B cell (primary cell): Measurements from ENCODE around the gene ZNF165. TPM values are rescaled to one million over a fixed set of nuclear protein-coding genes. Genes with fewer than 3 reads are reported as not detected.

ENCODE experiments used
- ATAC-seq: fragments of 200-7000 bp; cut with Tn5 transposase; one replicate; pipeline ENCODE4 v1.10.0; 2021; ENCODE audit warnings: low read depth, mild to moderate bottlenecking, moderate number of reproducible peaks, moderate library complexity
- CTCF ChIA-PET: fragments of 350-600 bp; sonication (Branson Sonifier 250); formaldehyde crosslinking; loops from one replicate; lab custom pipeline; 2021; ENCODE audit warnings: antibody characterized with exemption, inconsistent platforms; lab: Charles Lee
- POLR2A ChIA-PET: fragments of 350-600 bp; sonication (Branson Sonifier 250); formaldehyde crosslinking; loops from one replicate; lab custom pipeline; 2021; ENCODE audit warnings: antibody characterized with exemption; lab: Charles Lee
- DNase-seq: peaks from one replicate; pipeline ENCODE4 v3.0.0; 2013
- H2AFZ ChIP-seq: 2 replicates; pipeline ENCODE4 v1.6.1; 2012; ENCODE audit warnings: mild to moderate bottlenecking, low read depth, low read length; ENCODE audit not compliant: insufficient read depth, poor library complexity, severe bottlenecking
- H3K27ac ChIP-seq, 2 donors: 1 replicate in 1 of 2; 2 replicates in 1 of 2; pipeline ENCODE4 v1.5.1; 2012 to 2013; ENCODE audit warnings: low read length in 2 of 2, mild to moderate bottlenecking in 2 of 2, moderate library complexity in 1 of 2
- H3K27me3 ChIP-seq, 4 experiments: fragments of 200-600 bp in 1 of 4; sonication (generic) in 1 of 4; replicated peaks in 1 of 4; 1 replicate in 2 of 4; 2 replicates in 2 of 4; pipeline versions ENCODE4 v1.6.1 to v1.7.0; 2013 to 2016; ENCODE audit warnings: low read length in 3 of 4, mild to moderate bottlenecking in 2 of 4, mixed read lengths in 1 of 4, moderate library complexity in 1 of 4; ENCODE audit not compliant: insufficient read depth in 4 of 4, control insufficient read depth in 3 of 4; ENCODE audit errors: control extremely low read depth in 1 of 4
- H3K36me3 ChIP-seq, 2 experiments: replicated peaks in 1 of 2; 1 replicate in 1 of 2; 2 replicates in 1 of 2; pipeline versions ENCODE4 v1.6.1 to v1.7.1; 2013; ENCODE audit warnings: low read length in 1 of 2; ENCODE audit not compliant: insufficient read depth in 2 of 2, control insufficient read depth in 1 of 2; ENCODE audit errors: control extremely low read depth in 1 of 2, extremely low read depth in 1 of 2
- H3K4me1 ChIP-seq, 2 donors: fragments of 200-600 bp in 1 of 2; sonication (generic) in 1 of 2; 1 replicate in 1 of 2; 2 replicates in 1 of 2; pipeline versions ENCODE4 v1.5.1 to v1.6.1; 2013 to 2017; ENCODE audit warnings: low read length in 2 of 2; ENCODE audit not compliant: control insufficient read depth in 2 of 2, insufficient read depth in 2 of 2
- H3K4me2 ChIP-seq: replicated peaks from 2 replicates; pipeline ENCODE3; 2012; ENCODE audit warnings: mild to moderate bottlenecking, low read depth, low read length; ENCODE audit not compliant: poor library complexity, severe bottlenecking
- H3K4me3 ChIP-seq, 5 experiments: fragments of 200-600 bp in 1 of 5; sonication (generic) in 1 of 5; 1 replicate in 3 of 5; 2 replicates in 2 of 5; pipeline versions ENCODE4 v1.5.1 to v1.7.0; 2011 to 2016; ENCODE audit warnings: low read length in 4 of 5, mild to moderate bottlenecking in 4 of 5, low read depth in 2 of 5, control low read depth in 1 of 5, moderate library complexity in 1 of 5; ENCODE audit not compliant: insufficient read depth in 1 of 5; ENCODE audit errors: control extremely low read depth in 1 of 5, extremely low read depth in 1 of 5
- H3K79me2 ChIP-seq: fragments of 200-600 bp; sonication (generic); one replicate; pipeline ENCODE4 v1.6.0; 2016; ENCODE audit warnings: low read length; ENCODE audit not compliant: control insufficient read depth, insufficient read depth
- H3K9ac ChIP-seq: fragments of 200-600 bp; sonication (generic); 2 replicates; pipeline ENCODE4 v1.6.1; 2017; ENCODE audit warnings: mild to moderate bottlenecking, low read length, moderate library complexity
- H3K9me3 ChIP-seq, 3 donors: one replicate each; pipeline versions ENCODE4 v1.6.1 to v1.7.1; 2013; ENCODE audit warnings: low read length in 2 of 3; ENCODE audit not compliant: control insufficient read depth in 2 of 3, insufficient read depth in 1 of 3; ENCODE audit errors: control extremely low read depth in 1 of 3
- H4K20me1 ChIP-seq: 2 replicates; pipeline ENCODE4 v1.6.0; 2012; ENCODE audit warnings: mild to moderate bottlenecking, low read length; ENCODE audit not compliant: insufficient read depth, control insufficient read depth, poor library complexity, severe bottlenecking
- H3K27ac Mint-ChIP-seq: one replicate; pipeline ENCODE4 v1.8.0; 2021; ENCODE audit warnings: mixed read lengths
- H3K27me3 Mint-ChIP-seq: one replicate; pipeline ENCODE4 v1.8.0; 2021; ENCODE audit warnings: mixed read lengths
- H3K4me1 Mint-ChIP-seq: one replicate; pipeline ENCODE4 v1.8.0; 2021; ENCODE audit warnings: mixed read lengths
- H3K4me3 Mint-ChIP-seq: one replicate; pipeline ENCODE4 v1.8.0; 2021; ENCODE audit warnings: mixed read lengths
- H3K9me3 Mint-ChIP-seq: one replicate; pipeline ENCODE4 v1.8.0; 2022; ENCODE audit warnings: mixed read lengths; ENCODE audit not compliant: insufficient read depth
- CTCF ChIP-seq: fragments of 200-600 bp; IDR thresholded peaks from one replicate; pipeline ENCODE4 v1.8.0; 2022; ENCODE audit warnings: antibody characterized with exemption, mild to moderate bottlenecking
- EZH2 ChIP-seq: IDR thresholded peaks from 2 replicates; pipeline ENCODE4 v1.6.1; 2012; ENCODE audit warnings: borderline replicate concordance, low read depth, mild to moderate bottlenecking, moderate library complexity, low read length; ENCODE audit not compliant: insufficient read depth, poor library complexity, severe bottlenecking
- WGBS: methylation state at CpG from one replicate; pipeline ENCODE4 v1.1.5; 2013; ENCODE audit warnings: missing lambda C conversion rate; ENCODE audit not compliant: insufficient coverage; 5-methylcytosine and 5-hydroxymethylcytosine counted together
- intact Hi-C: fragments of 100-400 bp; cut with micrococcal nuclease; formaldehyde crosslinking; loops from one replicate; pipeline ENCODE4 v1.10.0; 2022
- polyA plus RNA-seq: library from polyadenylated mRNA; depleted of rRNA; stranded (reverse); fragments of >200 nt; gene quantifications from 2 replicates; pipeline ENCODE4 v1.2.3, GENCODE V29; 2012
- total RNA-seq, 2 donors: library from RNA; stranded (reverse); fragments of 120-200 nt in 1 of 2; gene quantifications; 1 replicate in 1 of 2; 2 replicates in 1 of 2; pipeline versions ENCODE4 v1.2.3 to v1.2.4, GENCODE V29; 2013 to 2022

The ZNF165 gene
- total and polyA plus RNA-seq, 2 donors (not counting 1 experiment from before 2014, with no cell fraction given): 3.5 to 4.2 TPM

GRCh38 chr6:28078050-28078449, 2.3 kb upstream of the ZNF165 start:
- H3K9ac ChIP-seq: no peak overlapping the region
- intact Hi-C loops: no loop called here

GRCh38 chr6:28078836-28079235, 1.5 kb upstream of the ZNF165 start:
- peaks cover 36% of the 10 kb centered on the region for H3K4me1 Mint-ChIP-seq
- ATAC-seq: no peak

More at GRCh38 chr6:28078050-28078449, 2.3 kb upstream of the ZNF165 start:
- Histone ChIP-seq H4K20me1 (no peaks in the 10 kb centered on the region), H3K36me3 (no peaks in the 10 kb centered on the region), H3K79me2 (no peaks in the 10 kb centered on the region), H2AFZ (no peak overlapping the region), H3K27me3 (no peaks in the 10 kb centered on the region), H3K4me1 (peaks cover 10 to 22% of the 10 kb centered on the region in 2 donors), H3K4me2 (no peak overlapping the region), H3K27ac (no peak overlapping the region), H3K4me3 (no peak overlapping the region), H3K9me3 (no peaks in the 10 kb centered on the region)
- H3K4me3 Mint-ChIP-seq: no peak overlapping the region
- ChIA-PET POLR2A (no interaction called here), CTCF (interaction anchor here (0.7 kb wide), 1 partner anchor 80 kb away, joined by 3 read pairs; no protein-coding TSS in a partner anchor)
- DNase-seq (no peak), ATAC-seq (no peak)
- H3K4me1 Mint-ChIP-seq: peaks cover 34% of the 10 kb centered on the region
- H3K27me3 Mint-ChIP-seq: no peaks in the 10 kb centered on the region
- TF ChIP-seq CTCF (no peak), EZH2 (no peak)
- no peaks in the 10 kb centered on the region for H3K9me3 Mint-ChIP-seq
- H3K27ac Mint-ChIP-seq: peak overlapping the region; percentile 16

More at GRCh38 chr6:28078836-28079235, 1.5 kb upstream of the ZNF165 start:
- no peaks in the 10 kb centered on the region for H4K20me1 ChIP-seq
- Mint-ChIP-seq H3K4me3 (peak overlapping the region; percentile 8), H3K27ac (peak overlapping the region; percentile 98), H3K9me3 (no peaks in the 10 kb centered on the region), H3K27me3 (no peaks in the 10 kb centered on the region)
- POLR2A ChIA-PET: interaction anchor here (0.7 kb wide), 1 partner anchor 1716 kb away, joined by 4 read pairs; no protein-coding TSS in a partner anchor
- no peak overlapping the region for H3K9ac ChIP-seq
- intact Hi-C loops: no loop called here
- TF ChIP-seq EZH2: no peak
- no peak for TF ChIP-seq CTCF
- H3K27ac ChIP-seq: no peak overlapping the region
- H3K36me3 ChIP-seq: no peaks in the 10 kb centered on the region
- no peak overlapping the region for H3K4me3 ChIP-seq
- no peaks in the 10 kb centered on the region for H3K27me3 ChIP-seq
- DNase-seq: no peak
- no peak overlapping the region for H2AFZ ChIP-seq
- H3K4me2 ChIP-seq: no peak overlapping the region
- 72% methylated on average over 4 of the region's 6 CpGs for WGBS
- H3K79me2 ChIP-seq: no peaks in the 10 kb centered on the region
- CTCF ChIA-PET: no interaction called here
- no peaks in the 10 kb centered on the region for H3K9me3 ChIP-seq
- H3K4me1 ChIP-seq: peaks cover 10 to 22% of the 10 kb centered on the region in 2 donors
